DOHH2 (cell line): ENCODE data around the gene BMP7.

ENCODE experiments used
- EZH2phosphoT487 ChIP-seq: fragments of 200-600 bp; sonication (generic); IDR thresholded peaks from 2 replicates; pipeline ENCODE4 v1.6.1; 2017; ENCODE audit warnings: borderline replicate concordance, mild to moderate bottlenecking, antibody characterized with exemption, low read length, moderate library complexity, mixed read lengths
- TF ChIP-seq, protein P1 (sequence below): fragments of 200-600 bp; sonication (generic); IDR thresholded peaks from one replicate; pipeline ENCODE4 v1.5.1; 2014; ENCODE audit warnings: antibody characterized with exemption, mild to moderate bottlenecking, low read depth, low read length; ENCODE audit not compliant: poor library complexity, severe bottlenecking

DNA sequence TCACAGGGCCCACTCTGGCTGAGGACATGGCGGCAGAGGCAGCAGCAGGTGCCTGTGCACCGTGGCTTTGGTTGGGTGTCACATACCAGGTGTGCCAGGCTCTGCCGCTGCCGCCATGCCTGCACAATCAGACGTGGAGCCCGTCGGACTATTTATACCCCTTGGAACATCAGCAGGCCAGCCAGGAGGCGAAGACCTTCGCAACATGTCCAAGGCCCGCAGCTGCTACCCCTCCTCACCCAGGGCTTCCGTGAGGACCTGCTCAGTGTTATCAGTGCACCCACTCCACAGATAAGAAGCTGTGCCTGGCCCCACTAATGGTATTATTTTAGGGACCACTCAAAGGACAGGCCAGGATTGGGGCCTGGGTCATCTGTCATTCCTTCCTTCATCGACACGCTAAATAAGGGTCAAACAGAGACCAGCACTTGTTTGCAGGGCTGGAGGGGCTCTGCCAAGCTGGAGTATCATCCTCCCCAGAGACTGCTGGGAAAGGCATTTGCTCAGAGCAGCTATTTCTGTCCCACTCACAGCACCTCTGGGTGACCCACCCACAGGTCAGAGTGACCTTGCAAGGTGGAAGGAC lies 109.2 kb downstream of the BMP7 start:
- TF ChIP-seq, protein P1, sequence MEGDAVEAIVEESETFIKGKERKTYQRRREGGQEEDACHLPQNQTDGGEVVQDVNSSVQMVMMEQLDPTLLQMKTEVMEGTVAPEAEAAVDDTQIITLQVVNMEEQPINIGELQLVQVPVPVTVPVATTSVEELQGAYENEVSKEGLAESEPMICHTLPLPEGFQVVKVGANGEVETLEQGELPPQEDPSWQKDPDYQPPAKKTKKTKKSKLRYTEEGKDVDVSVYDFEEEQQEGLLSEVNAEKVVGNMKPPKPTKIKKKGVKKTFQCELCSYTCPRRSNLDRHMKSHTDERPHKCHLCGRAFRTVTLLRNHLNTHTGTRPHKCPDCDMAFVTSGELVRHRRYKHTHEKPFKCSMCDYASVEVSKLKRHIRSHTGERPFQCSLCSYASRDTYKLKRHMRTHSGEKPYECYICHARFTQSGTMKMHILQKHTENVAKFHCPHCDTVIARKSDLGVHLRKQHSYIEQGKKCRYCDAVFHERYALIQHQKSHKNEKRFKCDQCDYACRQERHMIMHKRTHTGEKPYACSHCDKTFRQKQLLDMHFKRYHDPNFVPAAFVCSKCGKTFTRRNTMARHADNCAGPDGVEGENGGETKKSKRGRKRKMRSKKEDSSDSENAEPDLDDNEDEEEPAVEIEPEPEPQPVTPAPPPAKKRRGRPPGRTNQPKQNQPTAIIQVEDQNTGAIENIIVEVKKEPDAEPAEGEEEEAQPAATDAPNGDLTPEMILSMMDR = no peak
- TF ChIP-seq EZH2phosphoT487 = no peak
